ENCODE results near the gene UAP1L1.

Gene UAP1L1

DNA sequence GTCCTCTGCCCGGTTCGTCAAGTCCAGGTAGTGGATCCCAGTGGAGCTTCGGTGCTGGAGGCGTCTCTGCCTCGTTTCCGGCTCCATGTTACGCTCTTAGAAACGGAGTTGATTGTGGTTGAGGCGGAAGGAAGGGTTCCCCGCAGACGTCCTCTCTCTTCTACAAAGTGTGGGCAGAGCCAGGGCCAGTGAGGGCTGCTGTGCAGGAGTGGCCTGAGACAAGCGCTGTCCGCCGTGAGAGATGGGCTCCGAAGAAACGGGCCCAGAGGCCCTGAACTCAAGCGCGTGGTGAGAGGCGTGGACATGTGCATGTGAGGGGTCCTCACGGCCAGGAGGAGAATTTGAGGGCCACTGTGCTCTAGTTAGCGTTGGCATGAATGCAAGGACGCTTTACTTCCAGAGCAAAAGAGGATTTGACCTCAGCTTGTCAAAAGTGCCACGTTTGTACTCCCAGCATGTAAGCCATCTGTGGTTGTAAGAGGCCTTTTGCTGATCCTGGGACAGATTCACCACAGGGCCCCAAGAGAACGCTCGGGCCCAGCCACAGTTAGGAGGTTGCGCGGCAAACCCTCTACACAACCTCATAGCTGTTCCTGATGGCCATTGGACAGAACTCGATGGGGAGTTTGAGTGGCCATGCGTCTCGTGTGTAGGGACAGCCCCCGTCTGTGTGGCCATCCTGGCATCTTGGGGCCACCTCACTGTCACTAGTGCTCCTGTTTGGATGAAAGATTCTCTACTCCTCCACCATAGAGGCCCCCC, 19.6 kb downstream of the UAP1L1 start:
- Histone ChIP-seq H3K36me3 (ENCODE audit: control insufficient read depth in 2 of 2, insufficient read depth in 1 of 2, low read length in 2 of 2) (peaks cover 0 to 74% of the 10 kb centered on the region in 2 experiments; a peak in 2 of 3 replicates), H3K27ac (ENCODE audit: extremely low read depth, low read depth, low read length) (no peak overlapping the region), H3K4me3 (ENCODE audit: low read depth, low read length) (no peak overlapping the region), H3K9me3 (ENCODE audit: control insufficient read depth, insufficient read depth, low read depth, low read length) (no peaks in the 10 kb centered on the region), H3K4me1 (ENCODE audit: control insufficient read depth, insufficient read depth, low read length) (no peaks in the 10 kb centered on the region)
- ChIA-PET POLR2A (interaction anchor here (1.2 kb wide), 1 partner anchor 10 kb away, joined by 3 read pairs; the partner anchor contains the start of gene MAN1B1), CTCF (interaction anchor here (1.2 kb wide), 2 partner anchors 29 to 31 kb away, joined by 4 to 5 read pairs; no protein-coding TSS in a partner anchor)
- no peak for TF ChIP-seq ZNF791 (tag by site-specific recombination; IDR thresholded peaks at IDR 0.05)
- TF ChIP-seq, protein P1, sequence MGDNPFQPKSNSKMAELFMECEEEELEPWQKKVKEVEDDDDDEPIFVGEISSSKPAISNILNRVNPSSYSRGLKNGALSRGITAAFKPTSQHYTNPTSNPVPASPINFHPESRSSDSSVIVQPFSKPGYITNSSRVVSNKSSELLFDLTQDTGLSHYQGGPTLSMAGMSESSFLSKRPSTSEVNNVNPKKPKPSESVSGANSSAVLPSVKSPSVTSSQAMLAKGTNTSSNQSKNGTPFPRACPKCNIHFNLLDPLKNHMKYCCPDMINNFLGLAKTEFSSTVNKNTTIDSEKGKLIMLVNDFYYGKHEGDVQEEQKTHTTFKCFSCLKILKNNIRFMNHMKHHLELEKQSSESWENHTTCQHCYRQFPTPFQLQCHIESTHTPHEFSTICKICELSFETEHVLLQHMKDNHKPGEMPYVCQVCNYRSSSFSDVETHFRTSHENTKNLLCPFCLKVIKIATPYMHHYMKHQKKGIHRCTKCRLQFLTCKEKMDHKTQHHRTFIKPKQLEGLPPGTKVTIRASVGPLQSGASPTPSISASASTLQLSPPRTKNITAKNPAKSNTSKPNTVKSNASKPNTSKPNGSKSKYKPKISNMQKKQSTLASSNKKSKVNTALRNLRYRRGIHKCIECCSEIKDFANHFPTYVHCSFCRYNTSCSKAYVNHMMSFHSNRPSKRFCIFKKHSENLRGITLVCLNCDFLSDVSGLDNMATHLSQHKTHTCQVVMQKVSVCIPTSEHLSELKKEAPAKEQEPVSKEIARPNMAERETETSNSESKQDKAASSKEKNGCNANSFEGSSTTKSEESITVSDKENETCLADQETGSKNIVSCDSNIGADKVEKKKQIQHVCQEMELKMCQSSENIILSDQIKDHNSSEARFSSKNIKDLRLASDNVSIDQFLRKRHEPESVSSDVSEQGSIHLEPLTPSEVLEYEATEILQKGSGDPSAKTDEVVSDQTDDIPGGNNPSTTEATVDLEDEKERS (tag by site-specific recombination; IDR thresholded peaks at IDR 0.05) = no peak
- TF ChIP-seq, protein P2, sequence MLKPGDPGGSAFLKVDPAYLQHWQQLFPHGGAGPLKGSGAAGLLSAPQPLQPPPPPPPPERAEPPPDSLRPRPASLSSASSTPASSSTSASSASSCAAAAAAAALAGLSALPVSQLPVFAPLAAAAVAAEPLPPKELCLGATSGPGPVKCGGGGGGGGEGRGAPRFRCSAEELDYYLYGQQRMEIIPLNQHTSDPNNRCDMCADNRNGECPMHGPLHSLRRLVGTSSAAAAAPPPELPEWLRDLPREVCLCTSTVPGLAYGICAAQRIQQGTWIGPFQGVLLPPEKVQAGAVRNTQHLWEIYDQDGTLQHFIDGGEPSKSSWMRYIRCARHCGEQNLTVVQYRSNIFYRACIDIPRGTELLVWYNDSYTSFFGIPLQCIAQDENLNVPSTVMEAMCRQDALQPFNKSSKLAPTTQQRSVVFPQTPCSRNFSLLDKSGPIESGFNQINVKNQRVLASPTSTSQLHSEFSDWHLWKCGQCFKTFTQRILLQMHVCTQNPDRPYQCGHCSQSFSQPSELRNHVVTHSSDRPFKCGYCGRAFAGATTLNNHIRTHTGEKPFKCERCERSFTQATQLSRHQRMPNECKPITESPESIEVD (tag by site-specific recombination; IDR thresholded peaks at IDR 0.05) = no peak
- TF ChIP-seq, protein P3, sequence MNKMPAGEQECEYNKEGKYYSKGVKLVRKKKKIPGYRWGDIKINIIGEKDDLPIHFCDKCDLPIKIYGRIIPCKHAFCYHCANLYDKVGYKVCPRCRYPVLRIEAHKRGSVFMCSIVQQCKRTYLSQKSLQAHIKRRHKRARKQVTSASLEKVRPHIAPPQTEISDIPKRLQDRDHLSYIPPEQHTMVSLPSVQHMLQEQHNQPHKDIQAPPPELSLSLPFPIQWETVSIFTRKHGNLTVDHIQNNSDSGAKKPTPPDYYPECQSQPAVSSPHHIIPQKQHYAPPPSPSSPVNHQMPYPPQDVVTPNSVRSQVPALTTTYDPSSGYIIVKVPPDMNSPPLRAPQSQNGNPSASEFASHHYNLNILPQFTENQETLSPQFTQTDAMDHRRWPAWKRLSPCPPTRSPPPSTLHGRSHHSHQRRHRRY (tag by site-specific recombination; IDR thresholded peaks at IDR 0.05) = no peak

DNA sequence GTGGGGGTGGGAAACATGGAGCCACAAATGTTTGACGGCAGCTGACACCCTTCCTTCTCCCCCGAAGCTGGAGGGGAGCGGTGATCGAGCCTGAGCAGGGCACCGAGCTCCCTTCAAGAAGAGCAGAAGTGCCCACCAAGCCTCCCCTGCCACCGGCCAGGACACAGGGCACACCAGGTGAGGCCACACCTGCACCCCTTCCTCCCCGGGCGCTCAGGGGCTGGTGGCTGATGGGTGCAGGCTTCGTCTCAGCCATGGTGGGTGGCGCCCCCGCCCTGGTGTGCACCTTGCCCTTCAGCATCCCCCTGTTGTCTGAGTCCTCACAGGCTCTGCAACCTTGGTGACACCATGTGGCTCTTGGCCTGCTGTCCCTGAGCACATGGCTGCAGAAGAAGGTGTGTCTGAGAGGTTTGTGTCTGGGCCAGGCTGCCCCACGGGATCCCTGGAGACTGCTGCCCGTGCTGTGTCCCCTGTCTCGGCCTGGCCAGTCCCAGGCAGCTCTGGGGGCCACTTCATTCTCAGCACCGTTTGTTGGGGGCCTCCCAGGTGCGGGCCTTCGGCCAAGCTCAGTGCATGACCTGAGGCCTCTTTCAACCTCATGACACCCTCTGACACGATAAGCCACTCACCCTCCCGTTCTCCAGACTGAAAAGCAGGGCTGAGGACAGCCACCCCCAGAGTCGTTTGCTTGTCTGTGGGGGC, 20.6 kb downstream of the UAP1L1 start:
- ChIA-PET POLR2A (interaction anchor here (1.2 kb wide), 1 partner anchor 11 kb away, joined by 3 read pairs; the partner anchor contains the start of gene MAN1B1), CTCF (no interaction called here)
- H3K36me3 ChIP-seq (ENCODE audit: control insufficient read depth in 2 of 2, insufficient read depth in 1 of 2, low read length in 2 of 2) = peaks cover 0 to 76% of the 10 kb centered on the region in 2 experiments; a peak in 2 of 3 replicates
- no peaks in the 10 kb centered on the region for H3K9me3 ChIP-seq (ENCODE audit: control insufficient read depth, insufficient read depth, low read depth, low read length)
- H3K4me3 ChIP-seq (ENCODE audit: low read depth, low read length) = no peak overlapping the region
- H3K4me1 ChIP-seq (ENCODE audit: control insufficient read depth, insufficient read depth, low read length) = no peaks in the 10 kb centered on the region
- no peak overlapping the region for H3K27ac ChIP-seq (ENCODE audit: extremely low read depth, low read depth, low read length)
- TF ChIP-seq, protein P4, sequence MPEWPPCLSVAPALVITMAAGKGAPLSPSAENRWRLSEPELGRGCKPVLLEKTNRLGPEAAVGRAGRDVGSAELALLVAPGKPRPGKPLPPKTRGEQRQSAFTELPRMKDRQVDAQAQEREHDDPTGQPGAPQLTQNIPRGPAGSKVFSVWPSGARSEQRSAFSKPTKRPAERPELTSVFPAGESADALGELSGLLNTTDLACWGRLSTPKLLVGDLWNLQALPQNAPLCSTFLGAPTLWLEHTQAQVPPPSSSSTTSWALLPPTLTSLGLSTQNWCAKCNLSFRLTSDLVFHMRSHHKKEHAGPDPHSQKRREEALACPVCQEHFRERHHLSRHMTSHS (tag by site-specific recombination; IDR thresholded peaks at IDR 0.05) = no peak
- TF ChIP-seq, protein P5, sequence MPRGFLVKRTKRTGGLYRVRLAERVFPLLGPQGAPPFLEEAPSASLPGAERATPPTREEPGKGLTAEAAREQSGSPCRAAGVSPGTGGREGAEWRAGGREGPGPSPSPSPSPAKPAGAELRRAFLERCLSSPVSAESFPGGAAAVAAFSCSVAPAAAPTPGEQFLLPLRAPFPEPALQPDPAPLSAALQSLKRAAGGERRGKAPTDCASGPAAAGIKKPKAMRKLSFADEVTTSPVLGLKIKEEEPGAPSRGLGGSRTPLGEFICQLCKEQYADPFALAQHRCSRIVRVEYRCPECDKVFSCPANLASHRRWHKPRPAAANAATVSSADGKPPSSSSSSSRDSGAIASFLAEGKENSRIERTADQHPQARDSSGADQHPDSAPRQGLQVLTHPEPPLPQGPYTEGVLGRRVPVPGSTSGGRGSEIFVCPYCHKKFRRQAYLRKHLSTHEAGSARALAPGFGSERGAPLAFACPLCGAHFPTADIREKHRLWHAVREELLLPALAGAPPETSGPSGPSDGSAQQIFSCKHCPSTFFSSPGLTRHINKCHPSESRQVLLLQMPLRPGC (tag by site-specific recombination; IDR thresholded peaks at IDR 0.05) = no peak
- TF ChIP-seq, protein P6, sequence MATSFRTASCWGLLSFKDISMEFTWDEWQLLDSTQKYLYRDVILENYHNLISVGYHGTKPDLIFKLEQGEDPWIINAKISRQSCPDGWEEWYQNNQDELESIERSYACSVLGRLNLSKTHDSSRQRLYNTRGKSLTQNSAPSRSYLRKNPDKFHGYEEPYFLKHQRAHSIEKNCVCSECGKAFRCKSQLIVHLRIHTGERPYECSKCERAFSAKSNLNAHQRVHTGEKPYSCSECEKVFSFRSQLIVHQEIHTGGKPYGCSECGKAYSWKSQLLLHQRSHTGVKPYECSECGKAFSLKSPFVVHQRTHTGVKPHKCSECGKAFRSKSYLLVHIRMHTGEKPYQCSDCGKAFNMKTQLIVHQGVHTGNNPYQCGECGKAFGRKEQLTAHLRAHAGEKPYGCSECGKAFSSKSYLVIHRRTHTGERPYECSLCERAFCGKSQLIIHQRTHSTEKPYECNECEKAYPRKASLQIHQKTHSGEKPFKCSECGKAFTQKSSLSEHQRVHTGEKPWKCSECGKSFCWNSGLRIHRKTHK (tag by site-specific recombination; IDR thresholded peaks at IDR 0.05) = no peak
- TF ChIP-seq ZNF629 (tag by site-specific recombination; IDR thresholded peaks at IDR 0.05) (no peak), ZNF175 (tag by site-specific recombination; IDR thresholded peaks at IDR 0.05) (no peak), ZNF335 (tag by site-specific recombination; conservative IDR thresholded peaks at IDR 0.05) (no peak), ZFP69B (tag by site-specific recombination; IDR thresholded peaks at IDR 0.05) (no peak), KLF16 (tag by site-specific recombination; IDR thresholded peaks at IDR 0.05) (no peak), ZNF221 (tag by site-specific recombination; IDR thresholded peaks at IDR 0.05; ENCODE audit: borderline replicate concordance) (no peak), ZNF510 (tag by site-specific recombination; IDR thresholded peaks at IDR 0.05; ENCODE audit: insufficient replicate concordance) (no peak)
- TF ChIP-seq, protein P7, sequence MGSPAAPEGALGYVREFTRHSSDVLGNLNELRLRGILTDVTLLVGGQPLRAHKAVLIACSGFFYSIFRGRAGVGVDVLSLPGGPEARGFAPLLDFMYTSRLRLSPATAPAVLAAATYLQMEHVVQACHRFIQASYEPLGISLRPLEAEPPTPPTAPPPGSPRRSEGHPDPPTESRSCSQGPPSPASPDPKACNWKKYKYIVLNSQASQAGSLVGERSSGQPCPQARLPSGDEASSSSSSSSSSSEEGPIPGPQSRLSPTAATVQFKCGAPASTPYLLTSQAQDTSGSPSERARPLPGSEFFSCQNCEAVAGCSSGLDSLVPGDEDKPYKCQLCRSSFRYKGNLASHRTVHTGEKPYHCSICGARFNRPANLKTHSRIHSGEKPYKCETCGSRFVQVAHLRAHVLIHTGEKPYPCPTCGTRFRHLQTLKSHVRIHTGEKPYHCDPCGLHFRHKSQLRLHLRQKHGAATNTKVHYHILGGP (tag by site-specific recombination; IDR thresholded peaks at IDR 0.05) = no peak
- TF ChIP-seq, protein P2 (tag by site-specific recombination; IDR thresholded peaks at IDR 0.05) = no peak
